Loucy (cell line): ENCODE measurements around the gene GNA12.

ENCODE experiments used
- CTCF ChIP-seq: fragments of 200-600 bp; sonication (generic); conservative IDR thresholded peaks from 2 replicates; pipeline ENCODE4 v1.5.1; 2014; ENCODE audit warnings: mild to moderate bottlenecking, antibody characterized with exemption, low read length
- EZH2phosphoT487 ChIP-seq: fragments of 200-600 bp; IDR thresholded peaks from 2 replicates; pipeline ENCODE4 v1.6.1; 2018; ENCODE audit warnings: antibody characterized with exemption, mild to moderate bottlenecking, moderate library complexity, borderline replicate concordance

- TF ChIP-seq EZH2phosphoT487 (no peak), CTCF (no peak)
Measured at GRCh38 chr7:2774280-2774679, 69.8 kb downstream of the GNA12 start.
